Hippocampal formation (tissue), 2 donors: ENCODE results near the gene KRTAP3-1.
"Not testable (repeated sequence)": the region's sequence is repeated elsewhere in the genome, so short reads cannot be mapped to it uniquely, and the experiment has no call there.

Experiments
- DNase-seq, 2 donors: peaks; one replicate each; lab custom pipeline; 2025; lab: John Stamatoyannopoulos, UW

Gene KRTAP3-1

GRCh38 chr17:41008811-41009210 lies at the start of gene KRTAP3-1:
TSS of gene KRTAP3-1 (minus strand) at chr17:41009128. CDS start at chr17:41009074, 54 bp downstream.
- DNase-seq, result no peak

GRCh38 chr17:41057547-41057946 lies 48.6 kb upstream of the KRTAP3-1 start:
- DNase-seq, result no peak

- not testable (repeated sequence) for DNase-seq
Measured at GRCh38 chr17:41055130-41055529, 46.2 kb upstream of the KRTAP3-1 start, which contains the start of gene KRTAP2-2. TSS of gene KRTAP2-2 (minus strand) at chr17:41055230. CDS start at chr17:41055211, 19 bp downstream.

- DNase-seq, result not testable (repeated sequence)
Measured at GRCh38 chr17:41054556-41054955, 45.6 kb upstream of the KRTAP3-1 start.

GRCh38 chr17:41054025-41054424 lies 45.1 kb upstream of the KRTAP3-1 start:
- DNase-seq, result no peak

- DNase-seq, result no peak
Measured at GRCh38 chr17:41052566-41052965, 43.6 kb upstream of the KRTAP3-1 start.

GRCh38 chr17:41049110-41049509 lies 40.2 kb upstream of the KRTAP3-1 start:
- no peak for DNase-seq

GRCh38 chr17:41048441-41048840 lies 39.5 kb upstream of the KRTAP3-1 start:
- DNase-seq, result no peak

GRCh38 chr17:41046735-41047465 lies 38.0 kb upstream of the KRTAP3-1 start, which contains the start of gene KRTAP2-1:
TSS of gene KRTAP2-1 (minus strand) at chr17:41047316. CDS start at chr17:41047267, 49 bp downstream.
- not testable (repeated sequence) for DNase-seq

- no peak for DNase-seq
Measured at GRCh38 chr17:41042953-41043352, 34.0 kb upstream of the KRTAP3-1 start.

GRCh38 chr17:41040783-41041571 lies 32.0 kb upstream of the KRTAP3-1 start, which contains the start of gene KRTAP1-1:
TSS of gene KRTAP1-1 (minus strand) at chr17:41041450. CDS start at chr17:41041397, 53 bp downstream.
- not testable (repeated sequence) for DNase-seq

- DNase-seq, result no peak
Measured at GRCh38 chr17:41037853-41038350, 29.0 kb upstream of the KRTAP3-1 start.

GRCh38 chr17:41034346-41034935 lies 25.5 kb upstream of the KRTAP3-1 start, which contains the start of gene KRTAP1-3:
TSS of gene KRTAP1-3 (minus strand) at chr17:41034874. CDS start at chr17:41034821, 53 bp downstream.
- not testable (repeated sequence) for DNase-seq

GRCh38 chr17:41029633-41030245 lies 20.8 kb upstream of the KRTAP3-1 start, which contains the start of gene KRTAP1-4:
TSS of gene KRTAP1-4 (minus strand) at chr17:41030195. CDS start at chr17:41030078, 117 bp downstream.
- DNase-seq, result no peak

- DNase-seq, result no peak
Measured at GRCh38 chr17:41026715-41027471, 18.0 kb upstream of the KRTAP3-1 start, which contains the start of gene KRTAP1-5. TSS of gene KRTAP1-5 (minus strand) at chr17:41027208. CDS start at chr17:41027155, 53 bp downstream.

GRCh38 chr17:41024697-41025096 lies 15.8 kb upstream of the KRTAP3-1 start:
- DNase-seq, result no peak

GRCh38 chr17:41020336-41020735 lies 11.4 kb upstream of the KRTAP3-1 start:
- DNase-seq, result no peak

GRCh38 chr17:41019415-41019814 lies 10.5 kb upstream of the KRTAP3-1 start:
- no peak for DNase-seq

- DNase-seq, result no peak
Measured at GRCh38 chr17:41018541-41018940, 9.6 kb upstream of the KRTAP3-1 start.

GRCh38 chr17:41016578-41017215 lies 7.8 kb upstream of the KRTAP3-1 start:
- no peak for DNase-seq
